ENCODE measurements around the gene CELSR1. TPM values are rescaled to one million over a fixed set of nuclear protein-coding genes. Genes with fewer than 3 reads are reported as not detected.

The CELSR1 gene
- polyA plus RNA-seq, 4 donors: 4.4 to 27.6 (median 24.8) TPM

DNA sequence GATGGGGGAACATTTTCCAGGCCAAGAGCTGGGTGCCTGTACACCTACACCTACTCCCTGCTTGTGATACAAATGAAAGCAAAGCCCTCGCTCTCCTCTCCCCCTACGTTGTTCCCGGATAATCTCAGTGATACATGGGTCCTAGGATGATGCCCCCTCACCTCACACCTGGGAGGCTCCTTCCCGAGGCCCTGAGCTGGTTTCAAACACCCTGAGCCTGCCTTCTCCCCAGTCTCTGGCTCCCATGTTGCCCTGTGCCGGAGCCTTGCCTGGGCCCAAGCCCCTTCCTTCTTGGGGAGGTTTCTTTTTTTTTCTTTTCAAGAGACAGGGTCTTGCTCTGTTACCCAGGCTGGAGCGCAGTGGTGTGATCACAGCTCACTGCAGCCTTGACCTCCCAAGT, 178.7 kb downstream of the CELSR1 start:
- DNase-seq (ENCODE audit: low read depth in 4 of 4, low spot score in 3 of 4): no peak

DNA sequence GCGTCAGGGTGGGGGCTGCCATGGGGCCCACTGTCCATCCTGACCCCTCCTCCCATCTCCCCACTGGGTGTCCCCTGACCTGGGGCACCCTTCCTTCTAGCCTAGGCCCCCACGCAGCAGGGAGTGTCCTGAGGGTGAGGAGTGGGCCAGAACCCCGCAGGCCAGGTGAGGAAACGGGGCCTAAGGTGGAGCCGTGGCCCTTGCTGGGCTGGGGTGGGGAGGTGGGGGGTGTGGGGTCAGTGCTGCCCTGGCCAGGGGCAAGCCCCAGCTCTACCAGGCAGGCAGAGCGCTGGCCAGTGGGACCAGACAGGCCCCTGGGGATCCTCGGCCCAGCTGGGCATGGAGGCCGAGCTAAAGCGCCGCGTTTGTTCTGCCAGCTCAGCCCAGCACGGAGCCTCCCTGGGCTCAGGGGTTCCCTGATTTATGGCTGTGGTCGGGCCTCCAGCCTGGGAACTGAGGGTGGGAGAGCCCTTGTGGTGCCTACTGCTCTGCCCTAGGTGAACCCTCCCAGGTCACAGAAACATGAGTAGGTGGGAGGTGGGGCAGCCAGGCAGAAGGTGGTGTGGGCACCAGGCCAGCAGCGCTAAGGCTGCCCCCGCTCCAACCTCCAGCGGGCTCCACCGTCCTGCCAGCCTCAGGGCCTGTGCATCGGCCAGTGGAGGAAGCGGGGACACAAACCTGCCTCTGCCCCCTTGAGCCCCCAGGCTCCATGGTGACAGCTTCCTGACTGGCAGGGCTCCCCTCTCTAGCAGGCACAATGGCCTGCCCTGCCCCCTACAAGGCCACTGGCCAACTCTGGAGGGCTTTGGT, 179.5 kb downstream of the CELSR1 start:
- no peak for DNase-seq (ENCODE audit: low read depth in 4 of 4, low spot score in 3 of 4)

DNA sequence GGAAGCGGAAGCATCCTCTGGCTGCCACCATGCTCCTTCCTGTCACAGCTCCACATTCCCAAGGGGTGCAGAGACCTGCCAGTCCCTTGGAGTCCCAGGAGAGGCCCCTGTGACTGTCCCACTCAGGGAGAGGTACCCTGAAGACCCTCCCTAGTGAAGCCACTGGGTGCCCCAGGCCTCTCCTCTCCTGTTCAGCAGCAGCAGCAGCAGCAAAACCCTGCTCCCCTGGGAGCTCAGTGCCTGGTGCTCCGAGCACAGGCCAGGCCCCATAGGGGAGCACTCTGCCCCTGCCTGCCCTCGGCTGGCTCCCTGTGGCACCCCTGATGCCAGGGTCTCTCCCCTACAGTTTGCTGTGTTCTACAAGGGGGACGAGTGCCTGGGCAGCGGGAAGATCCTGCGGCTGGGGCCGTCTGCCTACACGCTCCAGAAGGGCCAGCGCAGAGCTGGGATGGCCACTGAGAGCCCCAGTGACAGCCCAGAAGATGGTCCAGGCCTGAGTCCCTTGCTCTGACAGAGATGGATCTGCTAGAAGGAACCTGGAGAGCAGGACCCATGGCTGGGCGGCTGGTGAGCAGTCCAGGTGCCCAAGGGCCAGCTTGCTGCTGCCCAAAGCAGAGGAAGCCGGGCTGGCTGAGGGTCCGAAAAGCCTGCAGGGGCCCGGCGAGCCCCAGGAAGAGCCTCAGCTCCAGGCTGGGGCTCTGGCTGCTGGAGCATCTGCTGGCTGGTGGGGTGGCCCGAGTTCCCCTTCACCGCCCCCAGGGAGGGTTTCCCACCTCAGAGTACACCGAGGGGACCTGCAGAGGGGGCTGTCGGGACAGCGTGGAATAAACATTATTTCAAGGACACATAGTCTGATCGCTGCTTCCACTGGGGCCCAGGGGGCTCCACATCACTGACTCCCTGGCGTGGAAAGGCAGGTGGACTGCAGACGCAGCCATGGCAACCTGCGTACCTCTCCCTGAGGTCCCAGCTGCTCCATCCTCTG, 180.6 kb downstream of the CELSR1 start:
- DNase-seq (ENCODE audit: low read depth in 4 of 4, low spot score in 3 of 4): no peak

DNA sequence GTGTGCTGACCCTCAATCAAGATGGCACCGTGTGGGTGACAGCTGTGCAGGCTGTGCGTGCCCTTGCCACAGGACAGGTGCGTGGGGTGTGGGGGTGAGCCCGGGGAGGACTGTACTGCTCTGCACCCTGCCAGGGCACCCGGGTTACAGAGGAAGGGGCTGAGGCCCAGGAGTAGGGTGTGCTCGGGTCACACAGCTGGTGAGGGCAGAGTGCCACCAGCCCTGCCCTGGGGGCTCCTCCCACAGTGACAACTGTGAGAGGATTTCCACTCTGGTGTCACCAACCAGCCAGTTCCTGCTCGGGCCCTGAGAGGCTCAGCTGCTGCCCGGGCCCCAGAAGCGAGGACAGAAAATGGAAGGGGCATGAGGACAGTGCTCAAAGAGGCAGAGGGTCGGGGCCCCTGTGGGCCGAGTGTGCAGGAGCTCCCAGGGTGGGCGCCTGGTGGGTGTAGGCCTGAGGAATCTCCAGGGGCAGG, 181.4 kb downstream of the CELSR1 start:
- DNase-seq (ENCODE audit: low read depth in 4 of 4, low spot score in 3 of 4): no peak

DNA sequence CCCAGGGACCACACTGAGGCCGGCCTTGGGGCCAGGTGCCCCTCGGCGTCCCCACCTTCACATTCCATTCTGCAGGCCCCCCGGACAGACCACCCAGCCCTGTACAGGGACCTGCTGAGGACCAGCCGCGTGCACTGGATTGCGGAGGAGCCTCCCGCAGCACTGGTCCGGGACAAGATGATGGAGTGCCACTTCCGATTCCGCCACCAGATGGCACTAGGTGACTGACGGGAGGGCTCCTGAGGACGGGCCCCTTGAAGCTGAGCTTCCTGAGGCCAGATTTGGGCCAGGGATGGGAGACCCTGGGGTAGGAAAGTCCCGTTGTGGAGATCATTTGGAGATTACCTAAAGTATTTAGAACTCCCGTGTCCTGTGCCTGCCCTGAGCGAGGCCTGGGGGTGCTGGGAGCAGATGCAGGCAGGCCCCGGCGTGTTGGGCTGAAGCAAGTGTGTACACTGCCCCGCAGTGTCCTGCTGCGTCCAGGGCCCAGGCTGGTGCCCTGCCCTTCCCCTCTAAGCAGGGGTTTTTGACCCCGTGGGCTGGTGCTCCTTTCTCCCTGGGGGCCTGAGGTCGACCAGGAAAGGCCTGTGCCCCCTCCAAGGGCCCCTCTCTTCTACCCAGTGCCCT, 181.9 kb downstream of the CELSR1 start:
- DNase-seq (ENCODE audit: low read depth in 4 of 4, low spot score in 3 of 4): no peak

DNA sequence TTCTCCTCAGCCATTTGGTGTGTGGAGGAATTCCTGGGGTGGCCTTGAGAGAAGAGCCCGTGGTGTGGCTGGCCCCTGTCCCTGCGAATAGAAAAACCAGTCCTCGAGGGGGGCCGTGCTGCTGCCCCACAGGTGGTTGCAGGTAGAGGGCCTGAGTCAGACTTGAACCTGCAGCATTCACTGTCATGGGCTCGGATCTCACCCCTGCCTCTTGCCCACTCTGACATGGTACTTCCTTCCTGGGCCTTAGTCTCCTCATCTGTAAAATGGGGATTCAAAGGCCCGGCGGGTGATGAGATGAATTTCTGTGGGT, 182.5 kb downstream of the CELSR1 start:
- DNase-seq (ENCODE audit: low read depth in 4 of 4, low spot score in 3 of 4): no peak

DNA sequence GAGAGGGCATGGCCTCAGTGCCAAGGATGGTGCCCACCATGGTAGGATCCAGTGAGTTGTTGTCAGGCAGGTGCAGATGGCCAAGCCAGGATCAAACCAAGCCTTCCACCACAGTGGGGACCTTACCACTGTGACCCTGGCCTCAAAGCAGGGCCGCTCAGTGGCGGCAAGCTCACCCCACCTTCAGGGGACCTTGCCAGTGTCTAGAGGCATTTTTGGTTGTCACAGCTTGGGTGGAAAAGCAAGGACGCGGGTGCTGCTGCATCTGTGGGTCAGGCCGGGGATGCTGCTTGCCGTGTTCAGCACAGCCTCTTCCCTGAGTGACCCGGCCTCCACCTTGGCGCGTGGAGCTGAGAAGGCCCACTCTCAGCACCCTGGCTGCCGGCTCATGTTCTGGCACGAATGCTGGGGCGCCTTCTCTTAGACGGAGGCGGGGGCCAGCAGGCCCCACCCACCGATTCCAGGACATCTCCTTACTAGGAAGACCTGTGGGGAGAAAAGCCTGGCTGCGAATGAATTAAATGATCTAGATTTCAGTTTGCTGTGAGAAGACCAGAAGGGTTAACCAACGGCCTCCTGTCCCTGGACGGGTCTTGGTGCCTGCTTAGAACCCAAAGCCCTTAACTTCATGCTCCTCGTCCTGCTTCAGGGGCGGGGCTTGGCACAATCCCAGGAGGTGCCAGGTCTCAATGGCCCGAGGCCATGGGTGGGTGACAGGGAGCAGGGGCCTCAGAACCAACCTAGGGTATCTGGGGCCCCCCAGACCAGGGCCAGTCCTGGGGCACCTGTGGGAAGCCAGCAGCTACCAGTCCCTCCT, 183.0 kb downstream of the CELSR1 start:
- DNase-seq (ENCODE audit: low read depth in 4 of 4, low spot score in 3 of 4): no peak

DNA sequence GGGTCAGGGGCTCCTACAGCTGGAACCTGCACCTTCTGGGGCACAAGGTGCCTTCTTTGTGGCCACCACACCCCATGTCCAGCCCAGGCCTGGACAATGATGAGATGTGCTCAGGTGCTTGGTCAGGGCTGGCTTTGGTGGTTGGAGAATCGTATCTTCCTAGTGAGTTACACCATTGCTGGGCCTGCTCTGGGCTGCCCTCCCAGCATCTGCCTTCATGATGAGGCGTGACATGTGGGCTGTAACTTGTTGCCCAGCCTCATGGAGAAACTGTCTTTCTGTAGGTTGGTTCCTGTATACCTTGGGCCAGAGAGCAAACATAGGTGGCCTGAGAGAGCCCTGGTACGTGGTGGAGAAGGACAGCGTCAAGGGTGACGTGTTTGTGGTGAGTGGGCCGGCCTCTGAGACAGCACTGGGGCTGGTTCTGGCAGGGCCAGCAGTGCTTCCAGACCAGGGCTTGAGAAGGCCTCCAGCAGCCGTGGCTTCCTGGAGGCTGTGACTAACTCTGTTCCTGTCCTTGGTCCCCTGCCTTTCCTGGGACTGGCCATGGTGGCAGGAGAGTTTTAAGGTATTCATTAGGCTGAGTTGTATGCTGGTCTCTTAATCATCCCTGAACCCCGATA, 183.8 kb downstream of the CELSR1 start:
- no peak for DNase-seq (ENCODE audit: low read depth in 4 of 4, low spot score in 3 of 4)

DNA sequence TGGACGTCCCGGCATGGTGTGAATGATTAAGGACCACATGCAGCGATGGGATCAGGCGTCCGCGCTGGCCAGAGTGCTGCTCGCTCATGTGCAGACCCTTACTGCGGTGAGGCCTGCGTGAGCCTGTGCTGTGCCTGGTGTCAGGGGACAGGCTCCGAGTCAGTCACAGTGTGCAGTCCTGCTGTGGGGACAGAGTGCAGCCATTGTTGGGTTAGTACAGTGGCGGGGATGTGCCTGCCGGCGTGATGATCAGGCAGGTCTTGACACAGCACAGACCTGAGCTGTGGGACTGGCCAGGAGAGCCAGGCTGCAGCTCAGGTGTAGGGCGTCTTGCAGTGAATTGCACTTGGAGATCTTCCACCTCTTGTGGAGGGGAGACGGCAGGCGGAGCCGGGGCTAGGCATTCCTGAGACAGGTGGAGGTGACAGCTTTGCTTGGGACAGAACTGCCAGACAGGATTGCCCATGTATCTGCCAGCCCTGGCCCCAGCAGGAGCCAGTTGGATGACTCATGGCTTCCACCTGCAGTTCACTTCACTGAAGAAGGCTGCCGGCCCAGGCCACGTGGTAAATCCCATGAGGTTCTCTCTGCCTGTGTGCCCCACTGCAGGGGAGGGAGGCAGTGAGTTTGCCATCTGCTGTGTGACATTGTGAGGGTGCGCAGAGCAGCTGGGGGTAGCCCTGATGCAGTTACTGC, 184.6 kb downstream of the CELSR1 start:
- no peak for DNase-seq (ENCODE audit: low read depth in 4 of 4, low spot score in 3 of 4)

DNA sequence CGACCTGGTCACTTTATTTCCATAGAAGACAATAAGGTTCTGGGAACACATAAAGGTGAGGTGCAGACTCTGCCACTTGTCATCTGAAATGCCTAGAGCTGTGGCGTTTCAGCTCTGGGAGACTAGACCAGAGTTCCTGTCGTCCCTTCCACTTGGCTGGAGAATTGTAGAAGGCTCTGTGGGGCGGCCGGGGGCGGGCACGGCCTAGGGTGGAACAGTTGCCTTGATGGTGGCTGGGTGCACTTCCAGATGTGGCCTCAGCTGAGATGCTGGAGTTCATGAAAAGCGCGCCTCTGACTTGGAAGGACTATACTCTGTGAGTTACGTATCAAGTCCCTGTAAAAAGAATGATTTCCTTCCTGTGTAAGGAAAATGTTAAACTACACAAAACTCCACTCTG, 185.1 kb downstream of the CELSR1 start:
- no peak for DNase-seq (ENCODE audit: low read depth in 4 of 4, low spot score in 3 of 4)

DNA sequence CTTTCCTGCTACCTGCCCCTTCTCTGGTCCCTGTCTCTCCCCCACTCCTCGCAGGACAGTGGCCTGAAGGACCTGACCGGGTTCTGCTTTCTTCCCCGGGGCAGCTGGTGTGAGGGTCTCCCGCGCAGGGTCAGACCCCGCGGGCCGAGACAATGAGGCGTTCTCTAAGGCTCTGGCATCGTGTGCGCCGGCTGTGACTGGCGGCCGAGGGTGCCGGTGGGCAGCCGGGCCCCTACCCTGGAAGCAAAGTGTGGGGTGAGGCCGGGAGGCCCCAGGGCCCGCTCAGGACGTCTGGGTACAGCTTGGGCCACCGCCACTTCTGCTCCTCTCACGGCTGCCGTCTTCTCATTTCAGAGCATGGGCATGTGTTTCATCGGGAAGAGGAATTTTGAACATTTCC, 185.7 kb downstream of the CELSR1 start:
- DNase-seq (ENCODE audit: low read depth in 4 of 4, low spot score in 3 of 4): no peak

DNA sequence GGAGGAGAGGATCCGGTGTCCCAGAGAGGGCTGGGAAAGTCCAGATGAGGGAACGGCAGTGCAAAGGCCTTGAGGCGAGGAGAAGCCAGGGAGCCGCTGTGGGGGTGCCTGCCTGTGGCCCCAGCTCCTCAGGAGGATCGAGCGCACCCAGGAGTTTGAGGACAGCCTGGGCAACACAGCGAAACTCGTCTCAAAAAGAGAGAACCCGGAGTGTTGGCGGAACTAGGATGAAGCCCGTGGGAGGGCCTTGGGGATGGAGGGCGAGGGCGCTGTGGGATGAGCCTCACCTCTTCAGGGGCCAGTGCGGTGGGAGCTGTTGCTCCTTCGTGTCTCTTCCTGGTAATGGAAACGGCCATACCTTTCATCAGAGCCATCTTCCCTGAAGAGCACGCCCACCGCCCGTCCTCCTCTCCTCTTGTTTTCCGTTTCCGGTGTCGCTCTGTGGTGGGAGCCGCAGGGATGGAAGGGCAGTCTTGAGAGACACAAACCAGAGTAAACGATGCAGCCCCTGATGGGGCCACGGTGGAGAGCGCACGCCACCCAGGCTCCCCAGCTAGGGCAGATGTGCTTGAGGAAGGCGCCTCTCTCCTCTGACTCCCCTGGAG, 186.2 kb downstream of the CELSR1 start:
- no peak for DNase-seq (ENCODE audit: low read depth in 4 of 4, low spot score in 3 of 4)

DNA sequence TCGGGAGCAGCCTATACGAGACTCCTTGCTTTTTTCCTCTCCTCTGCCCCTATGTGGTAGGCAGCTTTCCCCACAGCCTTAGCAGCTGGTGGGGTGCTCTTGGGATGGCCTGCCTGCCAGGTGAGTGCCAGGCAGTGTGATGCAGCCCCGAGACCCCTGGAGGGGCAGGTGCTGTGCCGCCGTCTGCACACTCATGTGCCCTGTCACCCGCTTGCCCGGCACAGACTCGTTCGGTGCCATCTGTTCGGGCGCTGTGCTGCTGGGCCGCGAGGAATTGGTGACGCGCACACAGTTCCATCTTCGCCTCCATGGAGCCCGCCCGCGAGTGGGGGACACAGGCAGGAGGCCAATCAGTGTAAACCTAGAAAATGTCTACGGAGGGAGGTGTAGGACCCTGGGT, 186.8 kb downstream of the CELSR1 start:
- DNase-seq (ENCODE audit: low read depth in 4 of 4, low spot score in 3 of 4): no peak

DNA sequence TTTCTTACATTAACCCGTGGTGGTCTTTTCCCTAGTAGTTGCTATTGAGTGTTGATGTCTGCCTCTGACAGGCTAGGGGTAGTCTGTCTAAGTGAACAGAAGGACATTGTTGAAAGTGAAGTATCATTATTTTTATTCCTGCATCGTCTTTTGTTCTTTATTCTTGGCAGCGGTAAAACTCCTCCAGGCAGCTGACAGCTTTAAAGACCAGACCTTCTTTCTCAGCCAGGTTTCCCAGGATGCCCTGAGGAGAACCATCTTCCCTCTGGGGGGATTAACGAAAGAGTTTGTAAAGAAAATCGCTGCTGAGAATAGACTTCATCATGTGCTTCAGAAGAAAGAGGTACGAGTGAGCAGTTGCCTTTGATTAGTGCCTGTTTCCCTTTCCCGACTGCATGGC, 187.3 kb downstream of the CELSR1 start:
- no peak for DNase-seq (ENCODE audit: low read depth in 4 of 4, low spot score in 3 of 4)

DNA sequence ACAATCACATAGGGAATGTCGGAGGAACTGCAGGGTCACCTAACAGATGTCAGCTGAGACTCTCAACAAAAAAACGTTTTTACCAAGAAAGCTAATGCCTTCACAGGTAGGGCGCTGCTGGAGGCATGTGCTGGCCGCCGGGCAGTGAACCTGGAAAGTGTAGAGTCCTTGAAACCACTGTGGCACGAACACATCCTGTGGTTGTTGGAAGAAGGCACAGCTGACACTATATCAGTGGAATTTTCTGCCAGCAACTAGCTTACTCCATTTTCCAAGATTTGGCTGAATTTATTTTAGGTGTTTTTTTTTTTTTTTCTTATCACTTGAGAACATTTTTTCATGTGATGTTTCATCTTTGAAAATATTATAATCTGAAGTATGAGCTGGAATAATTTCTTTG, 187.7 kb downstream of the CELSR1 start:
- DNase-seq (ENCODE audit: low read depth in 4 of 4, low spot score in 3 of 4): no peak

DNA sequence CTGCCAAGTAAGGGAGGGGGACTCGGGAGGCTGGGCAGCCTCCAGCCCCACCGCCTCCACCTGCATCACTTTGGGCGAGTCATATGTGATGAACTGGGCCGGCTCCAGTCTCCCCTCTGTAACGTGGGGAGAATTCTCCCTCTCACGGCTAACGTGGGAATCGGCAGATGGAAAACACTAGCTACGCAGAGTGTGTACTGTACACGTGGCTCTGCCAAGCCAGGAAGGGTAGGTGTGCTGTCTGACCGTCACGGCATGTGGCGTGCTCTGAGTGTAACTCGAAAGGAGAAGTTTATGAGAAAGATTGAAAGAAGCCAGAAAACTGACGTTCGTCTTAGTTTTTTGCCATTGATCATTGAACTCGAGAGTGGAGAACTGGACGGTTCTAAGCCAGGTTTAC, 188.2 kb downstream of the CELSR1 start:
- DNase-seq (ENCODE audit: low read depth in 4 of 4, low spot score in 3 of 4): no peak

DNA sequence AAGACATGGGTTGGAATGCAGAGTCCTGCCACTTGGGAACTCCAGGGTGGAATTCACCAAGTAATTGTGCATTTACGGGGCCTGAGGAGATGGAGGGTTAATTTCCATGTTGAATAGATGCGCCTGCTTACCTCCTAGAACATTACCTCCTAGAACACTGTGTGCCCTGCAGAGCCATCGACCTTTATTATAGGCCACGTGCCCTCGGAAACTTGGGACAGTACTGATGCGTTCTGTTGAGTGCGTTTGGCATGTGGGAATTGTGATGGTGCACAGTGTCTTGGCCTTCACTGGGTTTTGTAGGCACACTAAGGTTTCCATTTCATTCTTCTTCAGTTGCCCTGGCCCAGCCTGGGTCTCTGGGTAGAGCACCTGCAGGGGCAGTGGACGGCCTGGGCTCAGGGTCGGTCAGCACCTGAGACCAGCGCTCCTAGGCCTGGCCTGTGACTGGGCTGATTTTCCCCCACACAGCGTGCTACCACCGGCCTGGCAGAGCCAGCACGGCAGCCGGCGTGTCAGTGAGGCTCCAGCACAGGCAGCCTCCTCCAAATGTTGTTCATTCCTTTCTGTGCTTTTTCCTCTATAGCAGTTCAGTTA, 189.2 kb downstream of the CELSR1 start:
- no peak for DNase-seq (ENCODE audit: low read depth in 4 of 4, low spot score in 3 of 4)

DNA sequence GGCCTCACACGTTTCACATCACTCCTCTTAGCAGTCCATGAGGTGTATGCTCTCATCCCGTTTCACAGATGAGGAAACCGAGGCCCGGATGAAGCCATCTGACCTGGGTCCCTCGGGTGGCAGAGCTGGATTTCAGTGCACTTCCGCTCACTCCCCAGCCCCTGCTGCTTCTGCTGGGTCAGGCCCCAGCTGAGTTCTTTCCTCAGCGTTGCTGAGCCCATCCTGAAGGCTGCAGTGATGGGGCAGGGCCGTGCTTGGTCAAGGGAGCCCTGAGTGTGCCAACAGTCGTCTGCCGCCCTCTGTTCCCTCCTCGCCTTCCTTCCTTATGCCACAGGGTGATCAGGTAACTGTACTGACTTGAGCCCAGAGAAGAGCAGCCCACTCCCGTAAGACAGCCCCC, 189.8 kb downstream of the CELSR1 start:
- DNase-seq (ENCODE audit: low read depth in 4 of 4, low spot score in 3 of 4): no peak

Data from left renal pelvis (tissue), 4 donors.